Measurements from ENCODE around the gene VEGFA.

Gene VEGFA

GRCh38 chr6:43781941-43782704 lies 12.1 kb downstream of the VEGFA start:
- H3K36me3 ChIP-seq (replicated peaks in 1 of 2; ENCODE audit: control insufficient read depth in 2 of 2, insufficient read depth in 2 of 2, low read length in 2 of 2), result peaks cover 59 to 87% of the 10 kb centered on the region in 2 donors
- no peak overlapping the region for H3K27ac ChIP-seq (replicated peaks; ENCODE audit: low read length)
- H4K8ac ChIP-seq (ENCODE audit: low read depth, low read length), result no peak overlapping the region
- no peak overlapping the region for H2BK12ac ChIP-seq (ENCODE audit: low read length)
- no peak overlapping the region for H2BK15ac ChIP-seq (ENCODE audit: low read length)
- no peak for DNase-seq (ENCODE audit: low spot score)
- no peak overlapping the region for H2AK5ac ChIP-seq (ENCODE audit: low read depth, low read length)
- H3K27me3 ChIP-seq (ENCODE audit: control insufficient read depth in 3 of 3, insufficient read depth in 3 of 3, low read depth in 1 of 3, low read length in 3 of 3), result no peaks in the 10 kb centered on the region
- H3K4me2 ChIP-seq (ENCODE audit: insufficient read depth, low read length, poor library complexity, severe bottlenecking), result no peak overlapping the region
- no peaks in the 10 kb centered on the region for H3K9me3 ChIP-seq (replicated peaks in 1 of 2; ENCODE audit: control insufficient read depth in 2 of 2, insufficient read depth in 1 of 2, low read depth in 1 of 2, low read length in 2 of 2)
- H3K4me1 ChIP-seq (ENCODE audit: control insufficient read depth in 2 of 2, insufficient read depth in 1 of 2, low read depth in 1 of 2, low read length in 2 of 2), result no peaks in the 10 kb centered on the region
- no peak overlapping the region for H4K91ac ChIP-seq (ENCODE audit: low read depth, low read length, poor library complexity)
- peak overlapping the region; percentile 70 for H3K23ac ChIP-seq (ENCODE audit: low read depth, low read length, poor library complexity)
- peak overlapping the region; percentile 30 for H3K9ac ChIP-seq (ENCODE audit: low read depth, low read length, poor library complexity)
- no peak overlapping the region for H2BK120ac ChIP-seq (ENCODE audit: low read depth, low read length)
- no peak overlapping the region for H3K4me3 ChIP-seq (ENCODE audit: low read length in 2 of 2)
- no CpG with 5 or more reads among the region's 20 CpGs for WGBS, 2 donors (ENCODE audit: extremely low coverage in 2 of 2, insufficient read length in 2 of 2, insufficient replicate concordance in 1 of 2)
- H3K79me1 ChIP-seq (ENCODE audit: low read depth, low read length), result peaks cover 10% of the 10 kb centered on the region
- no peak overlapping the region for H3K4ac ChIP-seq (ENCODE audit: low read length)
- H3K14ac ChIP-seq (ENCODE audit: low read length), result no peak overlapping the region
- peak overlapping the region; percentile 35 for H2BK5ac ChIP-seq (ENCODE audit: low read length)
- H2AFZ ChIP-seq (ENCODE audit: low read length), result no peak overlapping the region
- no peak overlapping the region for H3K18ac ChIP-seq (ENCODE audit: low read length)

- Histone ChIP-seq H3K9ac (ENCODE audit: low read depth, low read length, poor library complexity) (peak overlapping the region; percentile 30), H3K36me3 (replicated peaks in 1 of 2; ENCODE audit: control insufficient read depth in 2 of 2, insufficient read depth in 2 of 2, low read length in 2 of 2) (peaks cover 52 to 79% of the 10 kb centered on the region in 2 donors)
Measured at GRCh38 chr6:43782764-43783513, 12.9 kb downstream of the VEGFA start.

GRCh38 chr6:43784049-43784855 lies 14.2 kb downstream of the VEGFA start:
- H2AFZ ChIP-seq (ENCODE audit: low read length), result no peak overlapping the region
- peaks cover 8% of the 10 kb centered on the region for H3K79me1 ChIP-seq (ENCODE audit: low read depth, low read length)
- H4K8ac ChIP-seq (ENCODE audit: low read depth, low read length), result no peak overlapping the region
- H3K9ac ChIP-seq (ENCODE audit: low read depth, low read length, poor library complexity), result no peak overlapping the region
- H3K4ac ChIP-seq (ENCODE audit: low read length), result no peak overlapping the region
- H3K36me3 ChIP-seq (replicated peaks in 1 of 2; ENCODE audit: control insufficient read depth in 2 of 2, insufficient read depth in 2 of 2, low read length in 2 of 2), result peaks cover 41 to 66% of the 10 kb centered on the region in 2 donors
- H3K23ac ChIP-seq (ENCODE audit: low read depth, low read length, poor library complexity), result no peak overlapping the region
- DNase-seq (ENCODE audit: low spot score), result no peak
- no peak overlapping the region for H2BK5ac ChIP-seq (ENCODE audit: low read length)
- H2BK15ac ChIP-seq (ENCODE audit: low read length), result no peak overlapping the region
- H4K91ac ChIP-seq (ENCODE audit: low read depth, low read length, poor library complexity), result no peak overlapping the region
- no peak overlapping the region for H3K4me2 ChIP-seq (ENCODE audit: insufficient read depth, low read length, poor library complexity, severe bottlenecking)
- H3K18ac ChIP-seq (ENCODE audit: low read length), result no peak overlapping the region
- no peak overlapping the region for H2BK120ac ChIP-seq (ENCODE audit: low read depth, low read length)
- no peaks in the 10 kb centered on the region for H3K27me3 ChIP-seq (ENCODE audit: control insufficient read depth in 3 of 3, insufficient read depth in 3 of 3, low read depth in 1 of 3, low read length in 3 of 3)
- H2BK12ac ChIP-seq (ENCODE audit: low read length), result no peak overlapping the region
- WGBS, 2 donors (ENCODE audit: extremely low coverage in 2 of 2, insufficient read length in 2 of 2, insufficient replicate concordance in 1 of 2), result no CpG with 5 or more reads among the region's 26 CpGs
- no peak overlapping the region for H2AK5ac ChIP-seq (ENCODE audit: low read depth, low read length)
- no peaks in the 10 kb centered on the region for H3K4me1 ChIP-seq (ENCODE audit: control insufficient read depth in 2 of 2, insufficient read depth in 1 of 2, low read depth in 1 of 2, low read length in 2 of 2)
- no peak overlapping the region for H3K14ac ChIP-seq (ENCODE audit: low read length)
- H3K27ac ChIP-seq (replicated peaks; ENCODE audit: low read length), result no peak overlapping the region
- no peak overlapping the region for H3K4me3 ChIP-seq (ENCODE audit: low read length in 2 of 2)
- no peaks in the 10 kb centered on the region for H3K9me3 ChIP-seq (replicated peaks in 1 of 2; ENCODE audit: control insufficient read depth in 2 of 2, insufficient read depth in 1 of 2, low read depth in 1 of 2, low read length in 2 of 2)

More at GRCh38 chr6:43782764-43783513, 12.9 kb downstream of the VEGFA start:
- Histone ChIP-seq H3K14ac (ENCODE audit: low read length) (no peak overlapping the region), H2BK120ac (ENCODE audit: low read depth, low read length) (no peak overlapping the region), H3K27me3 (ENCODE audit: control insufficient read depth in 3 of 3, insufficient read depth in 3 of 3, low read depth in 1 of 3, low read length in 3 of 3) (no peaks in the 10 kb centered on the region), H3K4me3 (ENCODE audit: low read length in 2 of 2) (no peak overlapping the region), H3K27ac (replicated peaks; ENCODE audit: low read length) (no peak overlapping the region), H3K23ac (ENCODE audit: low read depth, low read length, poor library complexity) (peak overlapping the region; percentile 70), H2BK12ac (ENCODE audit: low read length) (no peak overlapping the region), H2AFZ (ENCODE audit: low read length) (no peak overlapping the region), H4K91ac (ENCODE audit: low read depth, low read length, poor library complexity) (no peak overlapping the region), H4K8ac (ENCODE audit: low read depth, low read length) (no peak overlapping the region), H3K18ac (ENCODE audit: low read length) (no peak overlapping the region), H3K79me1 (ENCODE audit: low read depth, low read length) (peaks cover 10% of the 10 kb centered on the region), H3K4me2 (ENCODE audit: insufficient read depth, low read length, poor library complexity, severe bottlenecking) (no peak overlapping the region), H2BK5ac (ENCODE audit: low read length) (no peak overlapping the region), H3K9me3 (replicated peaks in 1 of 2; ENCODE audit: control insufficient read depth in 2 of 2, insufficient read depth in 1 of 2, low read depth in 1 of 2, low read length in 2 of 2) (no peaks in the 10 kb centered on the region), H2BK15ac (ENCODE audit: low read length) (no peak overlapping the region), H2AK5ac (ENCODE audit: low read depth, low read length) (no peak overlapping the region), H3K4me1 (ENCODE audit: control insufficient read depth in 2 of 2, insufficient read depth in 1 of 2, low read depth in 1 of 2, low read length in 2 of 2) (no peaks in the 10 kb centered on the region), H3K4ac (ENCODE audit: low read length) (no peak overlapping the region)
- WGBS, 2 donors (ENCODE audit: extremely low coverage in 2 of 2, insufficient read length in 2 of 2, insufficient replicate concordance in 1 of 2), result no CpG with 5 or more reads among the region's 11 CpGs
- DNase-seq (ENCODE audit: low spot score), result no peak
